ENCODE measurements around the gene CMTR1.

DNA sequence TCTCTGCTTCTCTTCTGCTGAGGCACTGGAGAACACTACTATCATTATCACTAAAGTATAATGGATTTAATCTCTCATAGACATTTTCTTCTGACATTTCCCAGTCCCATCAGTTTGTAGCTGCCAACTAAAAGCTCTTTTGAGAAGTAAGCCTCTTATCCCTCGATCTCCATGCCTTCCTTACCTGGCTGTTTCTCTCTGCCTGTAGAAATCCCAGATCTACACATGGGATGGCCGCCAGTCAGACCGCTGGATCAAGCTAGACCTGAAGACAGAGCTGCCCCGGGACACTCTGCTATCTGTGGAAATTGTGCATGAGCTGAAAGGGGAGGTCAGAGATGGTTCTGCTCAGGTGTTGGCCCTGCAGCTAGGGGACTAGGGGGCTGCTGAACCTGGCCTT lies 41.3 kb downstream of the CMTR1 start:
- TF ChIP-seq POLR2A (IDR thresholded peaks at IDR 0.05) (no peak), POLR2AphosphoS5 (IDR thresholded peaks at IDR 0.05) (no peak)
- TF ChIP-seq, protein P1, sequence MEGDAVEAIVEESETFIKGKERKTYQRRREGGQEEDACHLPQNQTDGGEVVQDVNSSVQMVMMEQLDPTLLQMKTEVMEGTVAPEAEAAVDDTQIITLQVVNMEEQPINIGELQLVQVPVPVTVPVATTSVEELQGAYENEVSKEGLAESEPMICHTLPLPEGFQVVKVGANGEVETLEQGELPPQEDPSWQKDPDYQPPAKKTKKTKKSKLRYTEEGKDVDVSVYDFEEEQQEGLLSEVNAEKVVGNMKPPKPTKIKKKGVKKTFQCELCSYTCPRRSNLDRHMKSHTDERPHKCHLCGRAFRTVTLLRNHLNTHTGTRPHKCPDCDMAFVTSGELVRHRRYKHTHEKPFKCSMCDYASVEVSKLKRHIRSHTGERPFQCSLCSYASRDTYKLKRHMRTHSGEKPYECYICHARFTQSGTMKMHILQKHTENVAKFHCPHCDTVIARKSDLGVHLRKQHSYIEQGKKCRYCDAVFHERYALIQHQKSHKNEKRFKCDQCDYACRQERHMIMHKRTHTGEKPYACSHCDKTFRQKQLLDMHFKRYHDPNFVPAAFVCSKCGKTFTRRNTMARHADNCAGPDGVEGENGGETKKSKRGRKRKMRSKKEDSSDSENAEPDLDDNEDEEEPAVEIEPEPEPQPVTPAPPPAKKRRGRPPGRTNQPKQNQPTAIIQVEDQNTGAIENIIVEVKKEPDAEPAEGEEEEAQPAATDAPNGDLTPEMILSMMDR (IDR thresholded peaks at IDR 0.05 in 8 of 11, conservative IDR thresholded peaks at IDR 0.05 in 3 of 11), result no peak

Data from spleen (tissue), 7 donors.